Skeletal muscle tissue (tissue), 4 donors: ENCODE measurements around the gene MAGI1. TPM values are rescaled to one million over a fixed set of nuclear protein-coding genes. Genes with fewer than 3 reads are reported as not detected.
"Not testable (repeated sequence)": the region's sequence is repeated elsewhere in the genome, so short reads cannot be mapped to it uniquely, and the experiment has no call there.

ENCODE experiments used
- H3K27ac ChIP-seq: one replicate; pipeline ENCODE4 v1.7.0; 2013; ENCODE audit warnings: mild to moderate bottlenecking, low read depth, low read length, inconsistent platforms
- H3K27me3 ChIP-seq, 3 donors: one replicate each; pipeline ENCODE4 v1.7.0; 2013; ENCODE audit warnings: low read length in 3 of 3; ENCODE audit not compliant: control insufficient read depth in 3 of 3, insufficient read depth in 3 of 3
- H3K36me3 ChIP-seq, 3 donors: one replicate each; pipeline ENCODE4 v1.7.0; 2013; ENCODE audit warnings: low read length in 3 of 3; ENCODE audit not compliant: control insufficient read depth in 3 of 3, insufficient read depth in 3 of 3
- H3K4me1 ChIP-seq, 3 donors: one replicate each; pipeline ENCODE4 v1.7.0; 2013; ENCODE audit warnings: low read length in 3 of 3, mild to moderate bottlenecking in 3 of 3; ENCODE audit not compliant: control insufficient read depth in 3 of 3, insufficient read depth in 3 of 3
- H3K4me3 ChIP-seq, 3 donors: one replicate each; pipeline ENCODE4 v1.7.0; 2013; ENCODE audit warnings: low read length in 3 of 3
- H3K9ac ChIP-seq, 3 donors: one replicate each; pipeline ENCODE4 v1.7.0; 2013; ENCODE audit warnings: low read length in 3 of 3, mild to moderate bottlenecking in 3 of 3, moderate library complexity in 2 of 3, low read depth in 1 of 3
- H3K9me3 ChIP-seq, 3 donors: one replicate each; pipeline ENCODE4 v1.7.0; 2013; ENCODE audit warnings: low read length in 3 of 3; ENCODE audit not compliant: control insufficient read depth in 3 of 3
- total RNA-seq: library from RNA; depleted of rRNA; stranded (reverse); fragments of >200 nt; gene quantifications from one replicate; pipeline ENCODE4 v1.2.3, GENCODE V29; 2014
- donor health status: Osteomylitis.

Gene MAGI1
- total RNA-seq, 1 donor from 2014 or later, result 23.5 TPM

DNA sequence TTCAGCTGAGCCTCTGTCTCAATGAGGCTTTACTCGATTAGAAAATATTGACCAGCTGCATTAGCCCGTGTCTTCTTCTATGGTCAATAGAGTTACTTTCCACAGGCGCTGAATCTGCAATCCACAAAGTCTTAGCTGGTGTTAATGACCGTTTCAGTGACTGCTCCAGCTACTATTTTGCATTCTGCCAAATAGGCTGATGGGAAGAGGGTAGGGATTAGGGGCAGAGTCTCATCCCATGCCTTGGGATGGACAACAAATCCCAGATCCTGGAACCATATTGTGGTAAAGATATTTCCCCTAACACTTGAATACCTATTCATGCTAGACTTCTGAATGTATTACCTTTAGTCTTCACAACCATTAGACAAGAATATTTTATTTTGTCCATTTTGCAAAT lies 29.5 kb upstream of the MAGI1 start:
- Histone ChIP-seq H3K36me3 (no peaks in the 10 kb centered on the region), H3K4me1 (no peaks in the 10 kb centered on the region), H3K27me3 (no peaks in the 10 kb centered on the region), H3K9me3 (peaks cover 0 to 4% (median 0%) of the 10 kb centered on the region in 3 donors), H3K4me3 (no peak overlapping the region), H3K27ac (no peak overlapping the region), H3K9ac (no peak overlapping the region)

DNA sequence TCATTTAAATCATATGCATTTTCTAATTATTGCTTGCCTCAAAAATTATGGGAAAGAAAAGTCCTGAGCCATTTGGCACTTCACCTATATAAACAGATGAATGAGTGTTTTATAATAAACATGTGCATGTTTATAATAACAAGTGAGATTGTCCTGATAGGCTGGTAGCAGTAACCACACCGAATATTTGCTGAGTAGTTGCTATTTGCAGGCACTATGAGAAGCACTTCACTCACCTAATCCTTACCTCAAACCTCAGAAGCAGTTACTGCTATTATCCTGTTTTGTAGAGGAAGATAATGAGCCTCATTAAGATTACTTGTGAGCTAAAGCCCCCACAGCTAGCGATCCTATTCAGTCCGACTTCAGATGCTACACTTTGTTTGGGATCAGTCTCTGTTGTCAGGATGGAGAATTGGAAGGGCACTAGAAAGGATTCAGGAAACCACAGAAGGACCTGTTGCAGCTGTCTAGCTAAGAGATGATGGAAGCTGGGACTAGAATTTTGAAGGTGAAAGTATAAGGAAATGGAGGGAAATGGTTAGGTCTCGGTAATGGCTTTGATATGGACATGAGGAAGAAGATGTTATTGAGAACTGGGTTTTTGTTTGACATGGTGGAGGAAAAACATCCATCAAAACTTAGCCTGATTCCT lies 28.4 kb upstream of the MAGI1 start:
- Histone ChIP-seq H3K27ac (no peak overlapping the region), H3K9me3 (peaks cover 0 to 4% (median 0%) of the 10 kb centered on the region in 3 donors), H3K27me3 (no peaks in the 10 kb centered on the region), H3K4me1 (no peaks in the 10 kb centered on the region), H3K9ac (no peak overlapping the region), H3K4me3 (no peak overlapping the region), H3K36me3 (no peaks in the 10 kb centered on the region)

DNA sequence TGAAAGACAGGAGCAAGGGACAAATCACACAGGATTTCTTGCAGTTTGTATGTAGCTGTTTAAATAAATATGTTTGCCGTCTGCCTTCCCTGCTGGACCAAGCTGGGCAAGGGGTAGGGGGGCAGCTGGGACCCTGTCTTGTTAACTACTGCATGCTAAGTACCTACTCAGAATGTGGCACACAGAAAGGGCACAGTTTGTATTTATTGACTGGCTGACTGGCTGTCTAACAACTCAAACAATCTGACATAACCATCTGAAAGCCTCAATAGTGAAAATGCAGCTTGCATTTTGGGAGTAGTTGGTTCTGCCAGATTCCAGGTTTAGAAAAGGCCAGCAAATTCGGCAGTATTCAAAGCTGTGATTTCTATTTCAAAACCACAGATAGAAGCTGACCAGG lies 16.6 kb upstream of the MAGI1 start:
- H3K4me1 ChIP-seq, result peaks cover 0 to 12% (median 0%) of the 10 kb centered on the region in 3 donors
- H3K27ac ChIP-seq, result no peak overlapping the region
- H3K27me3 ChIP-seq, result no peaks in the 10 kb centered on the region
- H3K4me3 ChIP-seq, result no peak overlapping the region
- H3K9me3 ChIP-seq, result no peaks in the 10 kb centered on the region
- H3K9ac ChIP-seq, result no peak overlapping the region
- no peaks in the 10 kb centered on the region for H3K36me3 ChIP-seq

DNA sequence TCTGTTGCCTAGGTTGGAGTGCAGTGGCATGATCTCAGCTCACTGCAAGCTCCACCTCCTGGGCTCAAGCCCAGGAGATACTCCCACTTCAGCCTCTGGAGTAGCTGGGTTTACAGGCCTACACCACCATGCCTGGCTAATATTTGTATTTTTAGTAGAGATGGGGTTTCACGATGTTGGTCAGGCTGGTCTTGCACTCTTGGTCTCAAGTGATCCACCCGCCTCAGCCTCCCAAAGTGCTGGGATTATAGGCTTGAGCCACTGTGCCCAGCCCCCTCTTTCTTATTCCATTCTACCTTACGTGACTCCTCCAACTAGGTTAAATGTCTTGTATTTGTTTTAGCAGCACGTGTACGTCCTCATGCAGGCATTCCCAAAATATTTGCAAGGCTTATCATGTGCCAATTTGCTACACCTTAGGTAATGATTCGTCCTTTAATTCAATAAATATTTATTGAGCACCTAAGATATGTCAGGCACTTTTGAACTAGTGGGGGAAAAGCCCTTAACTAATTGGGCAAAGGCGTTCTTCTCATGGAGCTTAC lies 14.9 kb upstream of the MAGI1 start:
- peaks cover 0 to 12% (median 0%) of the 10 kb centered on the region in 3 donors for H3K4me1 ChIP-seq
- no peaks in the 10 kb centered on the region for H3K9me3 ChIP-seq
- no peaks in the 10 kb centered on the region for H3K36me3 ChIP-seq
- H3K9ac ChIP-seq, result no peak overlapping the region
- H3K27ac ChIP-seq, result no peak overlapping the region
- no peak overlapping the region for H3K4me3 ChIP-seq
- no peaks in the 10 kb centered on the region for H3K27me3 ChIP-seq

DNA sequence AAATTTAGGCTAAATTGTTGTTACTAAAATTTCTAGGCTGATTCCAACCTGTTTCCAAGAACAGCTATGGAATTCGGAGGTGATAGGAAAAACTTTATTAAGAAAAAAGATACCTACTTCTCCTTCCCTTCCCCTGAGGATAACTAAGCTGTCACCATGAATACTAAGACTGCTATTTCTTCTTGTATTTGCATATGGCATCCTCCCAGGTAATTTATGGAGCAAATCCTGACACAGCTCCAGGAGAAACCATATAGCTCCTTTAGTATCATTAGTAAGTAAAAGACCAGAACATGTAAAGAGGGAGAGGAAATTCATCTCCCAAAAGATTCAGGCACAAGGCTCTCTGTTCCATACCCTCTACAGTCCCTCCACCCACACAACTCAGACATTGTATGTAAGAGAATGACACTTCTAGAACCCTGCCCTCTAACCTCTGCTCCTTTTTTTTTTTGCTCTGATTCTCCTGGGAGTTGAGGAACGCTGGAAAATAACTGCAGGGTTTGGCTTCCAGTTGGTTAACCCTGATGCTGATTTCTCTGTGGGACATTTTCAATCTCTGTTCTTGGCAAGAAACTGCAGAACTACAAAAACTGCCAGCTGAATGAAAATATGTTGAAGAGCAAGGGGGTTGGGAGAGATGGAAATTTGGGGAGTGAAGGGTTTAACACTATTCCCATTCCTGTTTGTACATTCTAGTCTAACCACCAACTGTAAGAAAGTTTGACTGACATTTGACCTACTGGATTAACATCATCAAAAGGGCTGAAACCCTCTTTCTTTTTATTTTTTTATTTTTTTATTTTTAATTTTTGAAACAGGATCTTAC lies 14.2 kb upstream of the MAGI1 start:
- no peak overlapping the region for H3K9ac ChIP-seq
- no peaks in the 10 kb centered on the region for H3K9me3 ChIP-seq
- H3K27ac ChIP-seq, result no peak overlapping the region
- no peaks in the 10 kb centered on the region for H3K27me3 ChIP-seq
- peaks cover 0 to 12% (median 0%) of the 10 kb centered on the region in 3 donors for H3K4me1 ChIP-seq
- H3K4me3 ChIP-seq, result no peak overlapping the region
- H3K36me3 ChIP-seq, result no peaks in the 10 kb centered on the region

DNA sequence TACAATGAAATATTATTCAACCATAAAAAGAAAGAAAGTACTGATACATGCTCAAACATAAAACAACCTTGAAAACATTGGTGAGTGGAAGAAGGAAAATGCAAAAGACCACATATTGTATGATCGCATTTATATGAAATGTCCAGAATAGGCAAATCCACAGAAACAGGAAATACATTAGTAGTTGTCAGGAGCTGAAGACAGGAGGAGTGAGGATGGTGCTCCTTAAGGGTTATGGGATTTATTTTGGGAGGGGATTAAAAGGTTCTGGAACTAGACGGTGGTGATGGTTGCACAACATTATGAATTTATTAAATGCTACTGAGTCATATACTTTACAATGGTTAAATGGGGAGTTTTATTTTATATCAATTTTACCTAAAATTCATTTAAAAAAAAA lies 12.1 kb upstream of the MAGI1 start:
- Histone ChIP-seq H3K36me3 (no peaks in the 10 kb centered on the region), H3K27ac (no peak overlapping the region), H3K4me3 (no peak overlapping the region), H3K9ac (no peak overlapping the region), H3K27me3 (no peaks in the 10 kb centered on the region), H3K4me1 (peaks cover 3 to 12% (median 6%) of the 10 kb centered on the region in 3 donors), H3K9me3 (no peaks in the 10 kb centered on the region)

DNA sequence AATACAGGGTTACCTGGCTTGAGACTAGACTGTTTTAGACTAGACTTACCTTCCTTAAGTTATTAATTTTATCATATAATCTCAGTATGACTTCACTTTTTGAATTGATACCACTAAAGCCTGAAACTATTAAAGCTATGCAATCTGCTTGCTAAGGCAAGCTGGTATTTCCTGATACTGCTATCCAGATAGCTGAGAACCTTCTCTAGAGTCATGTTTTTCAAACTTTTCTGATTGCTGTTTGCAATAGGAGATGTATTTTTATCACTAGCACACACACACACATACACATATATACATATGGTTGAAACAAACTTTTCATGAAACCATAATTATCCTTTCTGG lies 9.3 kb upstream of the MAGI1 start:
- H3K27me3 ChIP-seq, result no peaks in the 10 kb centered on the region
- no peak overlapping the region for H3K27ac ChIP-seq
- H3K9ac ChIP-seq, result no peak overlapping the region
- no peak overlapping the region for H3K4me3 ChIP-seq
- H3K9me3 ChIP-seq, result no peaks in the 10 kb centered on the region
- no peaks in the 10 kb centered on the region for H3K36me3 ChIP-seq
- peaks cover 3 to 6% (median 5%) of the 10 kb centered on the region in 3 donors for H3K4me1 ChIP-seq

DNA sequence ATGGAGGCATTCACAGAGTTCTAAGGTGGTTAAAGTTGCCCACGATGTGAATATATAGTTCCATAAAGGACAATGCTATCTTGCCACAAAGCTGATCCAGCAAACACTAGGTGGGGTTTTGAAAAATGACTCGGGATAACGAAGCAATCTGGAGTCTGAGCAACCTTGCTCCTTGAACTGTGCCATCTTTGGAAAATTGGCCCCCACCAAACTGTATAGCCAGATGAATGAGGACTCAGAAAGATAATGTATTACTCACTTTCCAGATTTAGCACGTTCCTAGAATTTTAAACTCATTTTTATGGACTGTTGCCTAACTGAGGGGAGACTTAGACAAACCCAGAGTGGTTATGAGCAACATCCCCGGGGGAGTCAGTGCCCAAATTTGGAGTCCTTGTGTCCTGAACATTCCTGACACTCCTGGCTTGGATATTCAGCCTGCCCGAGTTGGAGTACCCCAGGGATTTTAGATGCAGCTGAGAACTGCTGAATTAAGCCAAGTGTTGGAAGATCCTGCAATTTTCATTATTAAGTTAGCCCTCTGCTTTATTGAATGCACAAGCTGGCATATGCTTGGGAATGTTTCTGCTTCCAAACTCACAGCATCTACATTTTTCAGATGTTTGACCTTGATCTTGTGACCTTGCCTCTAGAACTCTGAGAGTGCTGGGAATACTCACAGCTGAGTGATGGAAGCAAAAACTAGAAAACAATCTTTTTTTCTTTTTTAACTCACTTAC lies 8.8 kb upstream of the MAGI1 start:
- Histone ChIP-seq H3K9me3 (no peaks in the 10 kb centered on the region), H3K36me3 (no peaks in the 10 kb centered on the region), H3K27me3 (no peaks in the 10 kb centered on the region), H3K9ac (no peak overlapping the region), H3K27ac (no peak overlapping the region), H3K4me1 (peaks cover under 1 to 6% (median 3%) of the 10 kb centered on the region in 3 donors), H3K4me3 (no peak overlapping the region)

DNA sequence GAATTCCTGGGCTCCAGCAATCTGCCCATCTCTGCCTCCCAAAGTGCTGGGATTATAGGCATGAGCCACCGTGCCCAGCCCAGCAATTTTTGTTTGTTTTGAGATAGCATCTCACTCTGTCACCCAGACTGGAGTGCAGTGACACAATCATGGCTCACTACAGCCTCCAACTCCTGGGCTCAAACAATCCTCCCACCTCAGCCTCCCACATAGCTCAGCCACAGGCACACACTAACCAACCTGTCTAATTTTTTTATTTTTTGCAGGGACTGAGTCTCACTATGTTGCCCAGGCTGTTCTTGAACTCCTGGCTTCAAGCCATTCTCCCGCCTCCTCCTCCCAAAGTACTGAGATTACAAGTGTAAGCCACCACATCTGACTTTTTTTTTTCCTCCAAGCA lies 7.6 kb upstream of the MAGI1 start:
- not testable (repeated sequence) for H3K4me1 ChIP-seq, H3K9ac ChIP-seq, H3K27me3 ChIP-seq, H3K27ac ChIP-seq, H3K36me3 ChIP-seq, H3K9me3 ChIP-seq, H3K4me3 ChIP-seq

DNA sequence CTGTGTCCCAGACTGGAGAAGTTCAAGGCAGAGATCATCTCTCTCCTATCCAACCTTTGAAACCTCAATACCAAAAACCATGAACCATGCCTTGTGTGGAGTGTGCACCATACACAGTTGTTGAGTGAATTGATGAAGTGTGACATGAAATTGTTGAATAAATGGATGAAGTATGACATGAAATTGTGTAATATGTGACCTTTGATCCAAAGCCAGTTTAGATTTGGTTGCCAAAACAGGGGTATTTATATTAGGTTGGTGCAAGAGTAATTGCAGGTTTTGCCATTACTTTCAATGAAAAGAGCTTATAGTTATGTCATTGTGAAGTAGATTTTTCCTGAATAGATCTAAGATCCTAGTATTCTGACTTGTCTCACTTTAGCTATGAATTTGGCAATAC lies 3.1 kb upstream of the MAGI1 start:
- H3K36me3 ChIP-seq, result no peaks in the 10 kb centered on the region
- H3K9me3 ChIP-seq, result no peaks in the 10 kb centered on the region
- no peak overlapping the region for H3K4me3 ChIP-seq
- no peaks in the 10 kb centered on the region for H3K27me3 ChIP-seq
- H3K9ac ChIP-seq, result no peak overlapping the region
- H3K27ac ChIP-seq, result no peak overlapping the region
- peaks cover 12 to 19% (median 12%) of the 10 kb centered on the region in 3 donors for H3K4me1 ChIP-seq
